Activated T-cell treated with anti-CD3 and anti-CD28 coated beads, Interleukin-2, amount 50 U/mL, for 1 hour (primary cell): ENCODE measurements around the gene CADM2.

Experiments
- DNase-seq: peaks from one replicate; pipeline ENCODE4 v3.0.0-alpha.2; 2020

CADM2 gene

GRCh38 chr3:84985795-84986194 lies 27.0 kb downstream of the CADM2 start:
- DNase-seq, result no peak

- DNase-seq, result no peak
Measured at GRCh38 chr3:84987706-84988504, 29.1 kb downstream of the CADM2 start.

GRCh38 chr3:84989102-84989501 lies 30.3 kb downstream of the CADM2 start:
- no peak for DNase-seq

- DNase-seq, result no peak
Measured at GRCh38 chr3:84991422-84991900, 32.7 kb downstream of the CADM2 start.

GRCh38 chr3:84993956-84994355 lies 35.2 kb downstream of the CADM2 start:
- no peak for DNase-seq

GRCh38 chr3:84998545-84998944 lies 39.8 kb downstream of the CADM2 start:
- no peak for DNase-seq

- no peak for DNase-seq
Measured at GRCh38 chr3:85003479-85003878, 44.7 kb downstream of the CADM2 start.

GRCh38 chr3:85004147-85004546 lies 45.4 kb downstream of the CADM2 start:
- no peak for DNase-seq

GRCh38 chr3:85005946-85006345 lies 47.2 kb downstream of the CADM2 start:
- no peak for DNase-seq

- no peak for DNase-seq
Measured at GRCh38 chr3:85007195-85008094, 48.7 kb downstream of the CADM2 start.

GRCh38 chr3:85020828-85021227 lies 62.0 kb downstream of the CADM2 start:
- no peak for DNase-seq

- DNase-seq, result no peak
Measured at GRCh38 chr3:85030052-85030451, 71.3 kb downstream of the CADM2 start.

- no peak for DNase-seq
Measured at GRCh38 chr3:85037203-85037602, 78.4 kb downstream of the CADM2 start.

GRCh38 chr3:85041001-85041400 lies 82.2 kb downstream of the CADM2 start:
- no peak for DNase-seq

- no peak for DNase-seq
Measured at GRCh38 chr3:85041562-85042055, 82.8 kb downstream of the CADM2 start.

- DNase-seq, result no peak
Measured at GRCh38 chr3:85050821-85051220, 92.0 kb downstream of the CADM2 start.

- DNase-seq, result no peak
Measured at GRCh38 chr3:85051786-85052185, 93.0 kb downstream of the CADM2 start.

GRCh38 chr3:85053626-85054025 lies 94.8 kb downstream of the CADM2 start:
- DNase-seq, result no peak

- DNase-seq, result no peak
Measured at GRCh38 chr3:85054579-85054978, 95.8 kb downstream of the CADM2 start.

GRCh38 chr3:85068911-85069310 lies 110.1 kb downstream of the CADM2 start:
- no peak for DNase-seq

- DNase-seq, result no peak
Measured at GRCh38 chr3:85074003-85074402, 115.2 kb downstream of the CADM2 start.

GRCh38 chr3:85075663-85076062 lies 116.9 kb downstream of the CADM2 start:
- no peak for DNase-seq

GRCh38 chr3:85077018-85077417 lies 118.2 kb downstream of the CADM2 start:
- no peak for DNase-seq
